GM18858 (cell line): ENCODE data around the gene SLC39A11.
"Not testable (repeated sequence)": the region's sequence is repeated elsewhere in the genome, so short reads cannot be mapped to it uniquely, and the experiment has no call there.

Source experiments
- ATAC-seq: cut with Tn5 transposase; IDR thresholded peaks from one replicate; pipeline ENCODE4 v1.9.1; 2021; ENCODE audit not compliant: unreplicated experiment

SLC39A11 gene

GRCh38 chr17:72928454-72929136, 163.9 kb downstream of the SLC39A11 start:
- no peak for ATAC-seq

GRCh38 chr17:72927760-72928159, 164.7 kb downstream of the SLC39A11 start:
- no peak for ATAC-seq

GRCh38 chr17:72927146-72927545, 165.3 kb downstream of the SLC39A11 start:
- no peak for ATAC-seq

- no peak for ATAC-seq
These were observed 166.3 kb downstream of the SLC39A11 start for GRCh38 chr17:72926171-72926570.

- no peak for ATAC-seq
These were observed 168.3 kb downstream of the SLC39A11 start for GRCh38 chr17:72924196-72924595.

GRCh38 chr17:72922219-72922618, 170.3 kb downstream of the SLC39A11 start:
- ATAC-seq, result no peak

- no peak for ATAC-seq
These were observed 171.0 kb downstream of the SLC39A11 start for GRCh38 chr17:72921347-72922054.

- ATAC-seq, result no peak
These were observed 172.0 kb downstream of the SLC39A11 start for GRCh38 chr17:72920513-72920912.

GRCh38 chr17:72916991-72917390, 175.5 kb downstream of the SLC39A11 start:
- ATAC-seq, result no peak

GRCh38 chr17:72915625-72916081, 176.8 kb downstream of the SLC39A11 start:
- ATAC-seq, result no peak

GRCh38 chr17:72913142-72913682, 179.3 kb downstream of the SLC39A11 start:
- no peak for ATAC-seq

GRCh38 chr17:72906306-72906705, 186.2 kb downstream of the SLC39A11 start:
- no peak for ATAC-seq

GRCh38 chr17:72903522-72903921, 189.0 kb downstream of the SLC39A11 start:
- no peak for ATAC-seq

GRCh38 chr17:72901657-72902056, 190.8 kb downstream of the SLC39A11 start:
- no peak for ATAC-seq

- no peak for ATAC-seq
These were observed 191.4 kb downstream of the SLC39A11 start for GRCh38 chr17:72901083-72901482.

GRCh38 chr17:72900654-72900971, 191.9 kb downstream of the SLC39A11 start:
- no peak for ATAC-seq

- ATAC-seq, result no peak
These were observed 193.8 kb downstream of the SLC39A11 start for GRCh38 chr17:72898725-72899124.

GRCh38 chr17:72896288-72896687, 196.2 kb downstream of the SLC39A11 start:
- ATAC-seq, result not testable (repeated sequence)

- ATAC-seq, result no peak
These were observed 200.9 kb downstream of the SLC39A11 start for GRCh38 chr17:72891627-72892026.

- no peak for ATAC-seq
These were observed 201.8 kb downstream of the SLC39A11 start for GRCh38 chr17:72890711-72891110.

- ATAC-seq, result no peak
These were observed 204.6 kb downstream of the SLC39A11 start for GRCh38 chr17:72887917-72888316.

- no peak for ATAC-seq
These were observed 205.2 kb downstream of the SLC39A11 start for GRCh38 chr17:72887322-72887721.
